B cell (primary cell): Measurements from ENCODE around the gene NUP210L. TPM values are rescaled to one million over a fixed set of nuclear protein-coding genes. Genes with fewer than 3 reads are reported as not detected.

ENCODE experiments used
- ATAC-seq: fragments of 200-7000 bp; cut with Tn5 transposase; one replicate; pipeline ENCODE4 v1.10.0; 2021; ENCODE audit warnings: low read depth, mild to moderate bottlenecking, moderate number of reproducible peaks, moderate library complexity
- CTCF ChIA-PET: fragments of 350-600 bp; sonication (Branson Sonifier 250); formaldehyde crosslinking; loops from one replicate; lab custom pipeline; 2021; ENCODE audit warnings: antibody characterized with exemption, inconsistent platforms; lab: Charles Lee
- POLR2A ChIA-PET: fragments of 350-600 bp; sonication (Branson Sonifier 250); formaldehyde crosslinking; loops from one replicate; lab custom pipeline; 2021; ENCODE audit warnings: antibody characterized with exemption; lab: Charles Lee
- DNase-seq: peaks from one replicate; pipeline ENCODE4 v3.0.0; 2013
- H2AFZ ChIP-seq: 2 replicates; pipeline ENCODE4 v1.6.1; 2012; ENCODE audit warnings: mild to moderate bottlenecking, low read depth, low read length; ENCODE audit not compliant: insufficient read depth, poor library complexity, severe bottlenecking
- H3K27ac ChIP-seq, 2 donors: 1 replicate in 1 of 2; 2 replicates in 1 of 2; pipeline ENCODE4 v1.5.1; 2012 to 2013; ENCODE audit warnings: low read length in 2 of 2, mild to moderate bottlenecking in 2 of 2, moderate library complexity in 1 of 2
- H3K27me3 ChIP-seq, 4 experiments: fragments of 200-600 bp in 1 of 4; sonication (generic) in 1 of 4; replicated peaks in 1 of 4; 1 replicate in 2 of 4; 2 replicates in 2 of 4; pipeline versions ENCODE4 v1.6.1 to v1.7.0; 2013 to 2016; ENCODE audit warnings: low read length in 3 of 4, mild to moderate bottlenecking in 2 of 4, mixed read lengths in 1 of 4, moderate library complexity in 1 of 4; ENCODE audit not compliant: insufficient read depth in 4 of 4, control insufficient read depth in 3 of 4; ENCODE audit errors: control extremely low read depth in 1 of 4
- H3K36me3 ChIP-seq, 2 experiments: replicated peaks in 1 of 2; 1 replicate in 1 of 2; 2 replicates in 1 of 2; pipeline versions ENCODE4 v1.6.1 to v1.7.1; 2013; ENCODE audit warnings: low read length in 1 of 2; ENCODE audit not compliant: insufficient read depth in 2 of 2, control insufficient read depth in 1 of 2; ENCODE audit errors: control extremely low read depth in 1 of 2, extremely low read depth in 1 of 2
- H3K4me1 ChIP-seq, 2 donors: fragments of 200-600 bp in 1 of 2; sonication (generic) in 1 of 2; 1 replicate in 1 of 2; 2 replicates in 1 of 2; pipeline versions ENCODE4 v1.5.1 to v1.6.1; 2013 to 2017; ENCODE audit warnings: low read length in 2 of 2; ENCODE audit not compliant: control insufficient read depth in 2 of 2, insufficient read depth in 2 of 2
- H3K4me2 ChIP-seq: replicated peaks from 2 replicates; pipeline ENCODE3; 2012; ENCODE audit warnings: mild to moderate bottlenecking, low read depth, low read length; ENCODE audit not compliant: poor library complexity, severe bottlenecking
- H3K4me3 ChIP-seq, 5 experiments: fragments of 200-600 bp in 1 of 5; sonication (generic) in 1 of 5; 1 replicate in 3 of 5; 2 replicates in 2 of 5; pipeline versions ENCODE4 v1.5.1 to v1.7.0; 2011 to 2016; ENCODE audit warnings: low read length in 4 of 5, mild to moderate bottlenecking in 4 of 5, low read depth in 2 of 5, control low read depth in 1 of 5, moderate library complexity in 1 of 5; ENCODE audit not compliant: insufficient read depth in 1 of 5; ENCODE audit errors: control extremely low read depth in 1 of 5, extremely low read depth in 1 of 5
- H3K79me2 ChIP-seq: fragments of 200-600 bp; sonication (generic); one replicate; pipeline ENCODE4 v1.6.0; 2016; ENCODE audit warnings: low read length; ENCODE audit not compliant: control insufficient read depth, insufficient read depth
- H3K9ac ChIP-seq: fragments of 200-600 bp; sonication (generic); 2 replicates; pipeline ENCODE4 v1.6.1; 2017; ENCODE audit warnings: mild to moderate bottlenecking, low read length, moderate library complexity
- H3K9me3 ChIP-seq, 3 donors: one replicate each; pipeline versions ENCODE4 v1.6.1 to v1.7.1; 2013; ENCODE audit warnings: low read length in 2 of 3; ENCODE audit not compliant: control insufficient read depth in 2 of 3, insufficient read depth in 1 of 3; ENCODE audit errors: control extremely low read depth in 1 of 3
- H4K20me1 ChIP-seq: 2 replicates; pipeline ENCODE4 v1.6.0; 2012; ENCODE audit warnings: mild to moderate bottlenecking, low read length; ENCODE audit not compliant: insufficient read depth, control insufficient read depth, poor library complexity, severe bottlenecking
- H3K27ac Mint-ChIP-seq: one replicate; pipeline ENCODE4 v1.8.0; 2021; ENCODE audit warnings: mixed read lengths
- H3K27me3 Mint-ChIP-seq: one replicate; pipeline ENCODE4 v1.8.0; 2021; ENCODE audit warnings: mixed read lengths
- H3K4me1 Mint-ChIP-seq: one replicate; pipeline ENCODE4 v1.8.0; 2021; ENCODE audit warnings: mixed read lengths
- H3K4me3 Mint-ChIP-seq: one replicate; pipeline ENCODE4 v1.8.0; 2021; ENCODE audit warnings: mixed read lengths
- H3K9me3 Mint-ChIP-seq: one replicate; pipeline ENCODE4 v1.8.0; 2022; ENCODE audit warnings: mixed read lengths; ENCODE audit not compliant: insufficient read depth
- CTCF ChIP-seq: fragments of 200-600 bp; IDR thresholded peaks from one replicate; pipeline ENCODE4 v1.8.0; 2022; ENCODE audit warnings: antibody characterized with exemption, mild to moderate bottlenecking
- EZH2 ChIP-seq: IDR thresholded peaks from 2 replicates; pipeline ENCODE4 v1.6.1; 2012; ENCODE audit warnings: borderline replicate concordance, low read depth, mild to moderate bottlenecking, moderate library complexity, low read length; ENCODE audit not compliant: insufficient read depth, poor library complexity, severe bottlenecking
- WGBS: methylation state at CpG from one replicate; pipeline ENCODE4 v1.1.5; 2013; ENCODE audit warnings: missing lambda C conversion rate; ENCODE audit not compliant: insufficient coverage; 5-methylcytosine and 5-hydroxymethylcytosine counted together
- intact Hi-C: fragments of 100-400 bp; cut with micrococcal nuclease; formaldehyde crosslinking; loops from one replicate; pipeline ENCODE4 v1.10.0; 2022
- polyA plus RNA-seq: library from polyadenylated mRNA; depleted of rRNA; stranded (reverse); fragments of >200 nt; gene quantifications from 2 replicates; pipeline ENCODE4 v1.2.3, GENCODE V29; 2012
- total RNA-seq, 2 donors: library from RNA; stranded (reverse); fragments of 120-200 nt in 1 of 2; gene quantifications; 1 replicate in 1 of 2; 2 replicates in 1 of 2; pipeline versions ENCODE4 v1.2.3 to v1.2.4, GENCODE V29; 2013 to 2022

NUP210L gene
- total and polyA plus RNA-seq, 2 donors (not counting 1 experiment from before 2014, with no cell fraction given): 0.04 to 0.20 TPM

GRCh38 chr1:154117642-154118041, 37.2 kb downstream of the NUP210L start:
- peaks cover 5% of the 10 kb centered on the region for H3K4me1 Mint-ChIP-seq
- intact Hi-C loops: no loop called here
- no peaks in the 10 kb centered on the region for H3K9me3 Mint-ChIP-seq
- WGBS: 92% methylated on average over 3 of the region's 5 CpGs
- ATAC-seq (no peak), DNase-seq (no peak)
- H3K4me3 ChIP-seq: no peak overlapping the region
- no peak overlapping the region for H2AFZ ChIP-seq
- no peaks in the 10 kb centered on the region for H3K27me3 Mint-ChIP-seq
- H3K9ac ChIP-seq: no peak overlapping the region
- peaks cover 0 to 4% of the 10 kb centered on the region in 2 donors for H3K4me1 ChIP-seq
- H3K27ac Mint-ChIP-seq: no peak overlapping the region
- no peaks in the 10 kb centered on the region for H4K20me1 ChIP-seq
- H3K4me2 ChIP-seq: no peak overlapping the region
- no peak overlapping the region for H3K27ac ChIP-seq
- no peaks in the 10 kb centered on the region for H3K9me3 ChIP-seq
- H3K4me3 Mint-ChIP-seq: no peak overlapping the region
- H3K27me3 ChIP-seq: no peaks in the 10 kb centered on the region
- H3K79me2 ChIP-seq: no peaks in the 10 kb centered on the region
- TF ChIP-seq EZH2 (no peak), CTCF (no peak)
- POLR2A ChIA-PET: no interaction called here
- no peaks in the 10 kb centered on the region for H3K36me3 ChIP-seq
- CTCF ChIA-PET: no interaction called here

- ChIA-PET POLR2A (no interaction called here), CTCF (no interaction called here)
- H3K27ac Mint-ChIP-seq: no peak overlapping the region
- DNase-seq: peak; percentile 18
- H3K9me3 Mint-ChIP-seq: no peaks in the 10 kb centered on the region
- TF ChIP-seq EZH2: no peak
- no peak for TF ChIP-seq CTCF
- Histone ChIP-seq H3K79me2 (no peaks in the 10 kb centered on the region), H3K4me3 (no peak overlapping the region), H4K20me1 (no peaks in the 10 kb centered on the region), H3K36me3 (no peaks in the 10 kb centered on the region), H3K4me1 (peaks cover 0 to 4% of the 10 kb centered on the region in 2 donors), H3K27ac (no peak overlapping the region), H3K4me2 (no peak overlapping the region), H3K27me3 (no peaks in the 10 kb centered on the region), H3K9ac (no peak overlapping the region), H3K9me3 (no peaks in the 10 kb centered on the region), H2AFZ (no peak overlapping the region)
- H3K27me3 Mint-ChIP-seq: no peaks in the 10 kb centered on the region
- intact Hi-C loops: no loop called here
- no peak overlapping the region for H3K4me3 Mint-ChIP-seq
- WGBS: no CpG with 5 or more reads among the region's 1 CpG
- ATAC-seq: no peak
- H3K4me1 Mint-ChIP-seq: peaks cover 5% of the 10 kb centered on the region
These were observed 39.7 kb downstream of the NUP210L start for GRCh38 chr1:154115180-154115579.
